Head of caudate nucleus (tissue), 42 donors: ENCODE data around the gene TPX2.

Experiments
- DNase-seq, 42 donors: peaks; one replicate each; pipeline versions ENCODE4 v3.0.0 to v3.0.0-alpha.2; 2020 to 2021; ENCODE audit warnings: mixed read lengths in 7 of 42
- intact Hi-C: fragments of 100-400 bp; cut with DNase I; formaldehyde crosslinking; loops from one replicate; pipeline ENCODE4 v1.15.0; 2022

Gene TPX2, protein sequence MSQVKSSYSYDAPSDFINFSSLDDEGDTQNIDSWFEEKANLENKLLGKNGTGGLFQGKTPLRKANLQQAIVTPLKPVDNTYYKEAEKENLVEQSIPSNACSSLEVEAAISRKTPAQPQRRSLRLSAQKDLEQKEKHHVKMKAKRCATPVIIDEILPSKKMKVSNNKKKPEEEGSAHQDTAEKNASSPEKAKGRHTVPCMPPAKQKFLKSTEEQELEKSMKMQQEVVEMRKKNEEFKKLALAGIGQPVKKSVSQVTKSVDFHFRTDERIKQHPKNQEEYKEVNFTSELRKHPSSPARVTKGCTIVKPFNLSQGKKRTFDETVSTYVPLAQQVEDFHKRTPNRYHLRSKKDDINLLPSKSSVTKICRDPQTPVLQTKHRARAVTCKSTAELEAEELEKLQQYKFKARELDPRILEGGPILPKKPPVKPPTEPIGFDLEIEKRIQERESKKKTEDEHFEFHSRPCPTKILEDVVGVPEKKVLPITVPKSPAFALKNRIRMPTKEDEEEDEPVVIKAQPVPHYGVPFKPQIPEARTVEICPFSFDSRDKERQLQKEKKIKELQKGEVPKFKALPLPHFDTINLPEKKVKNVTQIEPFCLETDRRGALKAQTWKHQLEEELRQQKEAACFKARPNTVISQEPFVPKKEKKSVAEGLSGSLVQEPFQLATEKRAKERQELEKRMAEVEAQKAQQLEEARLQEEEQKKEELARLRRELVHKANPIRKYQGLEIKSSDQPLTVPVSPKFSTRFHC

DNA sequence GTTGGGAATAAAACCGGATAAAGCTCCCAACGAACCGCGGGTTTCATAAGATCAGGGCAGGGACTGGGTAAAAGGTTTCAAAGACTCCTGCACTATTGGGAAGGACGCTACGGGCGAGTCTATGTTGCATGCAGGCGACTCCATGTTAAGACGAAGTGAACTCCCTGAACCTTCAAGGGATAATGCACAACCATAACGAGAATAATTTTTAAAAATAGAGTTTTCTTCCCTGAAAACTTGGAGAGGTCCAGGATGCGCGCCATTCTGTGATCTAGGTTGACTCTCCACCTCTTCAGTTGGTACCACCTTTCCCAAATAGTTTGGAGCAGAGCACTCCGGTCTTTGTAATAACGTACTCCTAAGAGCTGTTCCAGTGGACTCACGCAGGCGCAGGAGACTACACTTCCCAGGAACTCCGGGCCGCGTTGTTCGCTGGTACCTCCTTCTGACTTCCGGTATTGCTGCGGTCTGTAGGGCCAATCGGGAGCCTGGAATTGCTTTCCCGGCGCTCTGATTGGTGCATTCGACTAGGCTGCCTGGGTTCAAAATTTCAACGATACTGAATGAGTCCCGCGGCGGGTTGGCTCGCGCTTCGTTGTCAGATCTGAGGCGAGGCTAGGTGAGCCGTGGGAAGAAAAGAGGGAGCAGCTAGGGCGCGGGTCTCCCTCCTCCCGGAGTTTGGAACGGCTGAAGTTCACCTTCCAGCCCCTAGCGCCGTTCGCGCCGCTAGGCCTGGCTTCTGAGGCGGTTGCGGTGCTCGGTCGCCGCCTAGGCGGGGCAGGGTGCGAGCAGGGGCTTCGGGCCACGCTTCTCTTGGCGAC, at the start of gene TPX2:
TSS of gene TPX2 (plus strand) at position 562 of the 821 bp plus-strand sequence. CDS start 18,187 bp downstream, outside the sequence.
- intact Hi-C loops = no loop called here
- DNase-seq = peak; percentile 93 to 99 (median 97)

DNA sequence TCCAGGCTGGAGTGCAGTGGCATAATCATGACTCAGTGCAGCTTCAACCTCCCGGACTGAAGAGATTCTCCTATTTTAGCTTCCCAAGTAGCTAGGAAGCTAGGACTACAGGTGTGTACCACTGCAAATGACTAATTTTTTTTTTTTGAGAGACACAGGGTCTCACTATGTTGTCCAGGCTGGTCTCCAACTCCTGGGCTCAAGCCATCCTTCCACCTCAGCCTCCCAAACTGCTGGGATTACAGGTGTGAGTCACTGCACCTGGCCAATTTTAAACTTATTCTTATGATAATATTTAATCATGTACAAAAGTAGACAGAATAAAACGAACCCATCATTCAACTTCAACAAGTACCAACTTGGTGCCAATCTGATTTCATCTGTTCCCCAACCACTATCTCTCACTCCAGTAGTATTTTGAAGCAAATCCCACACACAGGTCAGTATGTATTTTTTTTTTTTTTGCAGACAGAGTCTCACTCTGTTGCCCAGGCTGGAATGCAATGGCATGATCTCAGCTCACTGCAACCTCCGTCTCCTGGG, 48.9 kb upstream of the TPX2 start:
- DNase-seq = no peak
- intact Hi-C loops = no loop called here

DNA sequence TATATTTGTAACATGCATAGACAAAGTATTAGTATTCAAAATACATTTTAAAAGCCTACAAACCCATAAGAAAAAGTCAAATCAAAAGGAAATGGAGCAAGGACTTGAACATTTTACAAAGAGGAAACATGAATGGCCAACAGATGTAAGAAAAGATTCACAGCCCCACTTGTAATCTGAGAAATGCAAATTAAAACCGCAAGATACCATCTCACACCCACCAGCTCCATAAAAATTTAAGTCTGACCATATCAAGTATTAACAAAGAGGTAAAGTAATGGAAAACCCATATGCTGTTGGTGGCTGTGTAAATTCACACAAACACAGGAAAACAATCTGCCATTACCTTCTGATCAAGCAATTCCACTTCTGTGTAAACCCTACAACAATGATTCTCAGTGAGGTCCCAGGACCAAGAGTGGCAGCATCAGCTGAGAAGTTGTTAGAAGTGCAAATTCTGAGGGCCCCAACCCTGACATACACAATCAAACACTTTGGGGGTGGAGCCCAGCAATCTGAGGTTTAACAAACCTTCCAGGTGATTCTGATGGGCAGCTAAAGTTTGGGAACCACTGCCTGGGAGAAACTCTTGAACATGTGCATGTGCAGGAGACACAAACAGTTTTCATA, 47.3 kb upstream of the TPX2 start:
- intact Hi-C loops = no loop called here
- DNase-seq = no peak

DNA sequence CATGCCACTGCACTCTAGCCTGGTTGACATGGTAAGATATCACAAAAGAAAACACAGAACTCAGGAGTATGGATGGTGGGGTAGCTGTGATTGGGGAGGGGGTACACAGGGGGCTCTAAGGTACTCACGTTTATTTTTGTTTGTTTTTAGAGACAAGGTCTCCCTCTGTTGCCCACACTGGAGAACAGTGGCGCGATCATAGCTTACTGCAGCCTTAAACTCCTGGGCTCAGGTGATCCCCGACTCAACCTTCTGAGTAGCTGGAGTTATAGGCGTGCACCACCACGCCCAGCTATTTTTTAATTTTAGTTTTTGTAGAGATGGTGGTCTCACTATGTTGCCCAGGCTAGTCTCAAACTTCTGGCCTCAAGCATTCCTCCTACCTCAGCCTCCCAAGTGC, 45.7 kb upstream of the TPX2 start:
- intact Hi-C loops = no loop called here
- no peak for DNase-seq

DNA sequence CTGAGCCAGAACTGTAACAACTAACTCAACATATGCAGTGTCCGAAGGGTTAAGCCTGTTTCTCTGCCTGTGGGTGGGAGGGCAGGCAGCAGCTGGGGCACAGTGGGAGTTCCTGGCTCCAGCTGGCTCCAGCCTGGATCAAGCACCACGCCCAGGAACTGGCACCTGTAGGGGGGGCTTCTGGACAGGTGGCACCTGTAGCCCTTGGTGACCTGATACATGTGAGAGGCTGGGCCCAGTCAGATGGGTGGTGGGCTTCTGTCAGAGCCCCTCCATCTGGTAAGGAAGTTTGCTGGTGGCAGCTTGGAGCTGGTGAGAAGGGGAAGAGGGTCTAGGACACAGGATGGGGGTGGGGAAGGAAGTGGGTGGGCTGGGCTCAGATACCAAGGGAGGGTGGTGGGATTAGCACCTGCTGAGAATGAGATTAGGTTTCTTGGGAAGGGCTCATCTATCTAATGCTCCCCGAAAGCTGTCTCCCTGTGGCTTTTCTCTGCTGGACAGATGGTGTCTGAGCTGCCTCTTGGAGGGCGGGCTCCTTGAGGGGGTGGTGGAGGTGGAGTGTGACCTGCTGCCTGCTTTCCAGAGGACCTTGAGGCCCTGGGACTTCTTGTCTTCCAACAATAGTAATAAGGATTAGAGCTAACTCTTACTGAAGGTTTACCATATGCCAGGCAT, 45.0 kb upstream of the TPX2 start:
- DNase-seq = no peak
- intact Hi-C loops = no loop called here

DNA sequence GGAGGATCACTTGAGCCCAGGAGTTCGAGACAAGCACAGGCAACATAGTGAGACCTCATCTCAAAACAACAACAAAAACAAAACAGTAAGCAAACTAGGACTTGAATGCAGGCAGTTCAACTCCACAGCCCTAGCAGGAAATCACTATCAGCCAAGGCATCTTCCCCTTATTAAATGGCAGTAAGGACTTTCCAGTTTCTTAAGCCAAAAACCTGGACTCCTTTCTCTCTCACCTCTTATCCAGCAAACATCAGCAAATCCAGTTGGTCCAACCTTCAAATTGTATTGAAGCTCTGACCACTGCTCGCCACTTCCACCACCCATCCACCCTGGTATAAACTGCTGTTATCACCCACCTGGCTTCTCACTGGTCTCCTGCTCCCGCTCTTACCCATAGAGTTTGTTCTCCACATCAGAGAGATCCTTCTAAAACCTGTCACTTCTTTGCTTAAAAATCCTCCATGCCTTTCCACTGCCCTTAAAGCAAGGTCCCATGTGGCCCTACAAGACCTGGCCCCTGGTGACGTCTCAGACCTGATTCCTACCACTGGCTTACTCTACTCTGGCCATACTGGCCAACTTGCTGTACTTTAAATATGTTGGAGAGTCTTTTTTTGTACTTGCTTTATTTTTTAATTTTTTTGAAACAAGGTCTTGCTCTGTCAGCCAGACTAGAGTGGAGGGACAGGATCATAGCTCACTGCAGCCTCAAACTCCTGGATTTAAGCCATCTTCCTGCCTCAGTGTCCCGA, 44.1 kb upstream of the TPX2 start:
- DNase-seq = no peak
- intact Hi-C loops = no loop called here

DNA sequence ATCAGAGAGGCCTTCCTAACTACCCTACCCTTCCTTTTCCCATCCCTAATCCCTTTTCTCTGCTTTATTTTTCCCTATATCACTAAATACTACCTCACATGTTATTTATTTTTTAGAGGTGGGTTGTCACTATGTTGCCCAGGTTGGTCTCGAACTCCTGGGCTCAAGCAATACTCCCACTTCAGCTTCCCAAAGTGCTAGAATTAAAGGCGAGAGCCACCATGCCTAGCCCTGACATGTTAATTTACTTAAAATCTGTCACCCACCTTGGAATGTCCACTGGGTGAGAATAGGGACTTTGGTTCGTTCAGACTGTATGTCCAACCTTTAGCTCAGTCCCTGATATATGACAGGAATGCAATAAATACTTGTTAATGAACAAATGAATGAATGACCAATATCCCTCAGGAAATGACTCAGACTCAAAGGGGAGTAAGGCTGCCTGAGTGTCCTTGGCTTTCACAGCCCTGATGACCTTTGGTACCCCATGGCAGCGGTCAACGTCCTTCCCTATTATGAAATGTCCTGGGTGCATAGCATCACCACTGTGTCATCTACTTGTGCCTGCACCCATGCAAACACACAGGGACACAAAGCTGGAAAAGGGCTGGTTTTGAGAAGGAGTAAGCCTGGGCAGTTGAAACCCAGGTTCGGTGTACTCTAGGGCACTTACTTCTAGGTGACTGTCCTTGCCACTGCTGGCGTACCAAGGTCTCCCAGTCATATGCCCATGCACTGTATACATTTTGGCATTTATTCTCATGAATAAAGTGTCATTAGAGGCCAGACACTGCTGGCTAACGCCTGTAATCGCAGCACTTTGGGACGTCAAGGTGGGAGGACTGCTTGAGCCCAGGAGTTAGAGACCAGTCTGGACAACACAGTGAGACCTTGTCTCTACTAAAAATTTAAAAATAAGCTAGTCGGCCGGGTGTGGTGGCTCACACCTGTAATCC, 43.0 kb upstream of the TPX2 start:
- intact Hi-C loops = no loop called here
- no peak for DNase-seq

DNA sequence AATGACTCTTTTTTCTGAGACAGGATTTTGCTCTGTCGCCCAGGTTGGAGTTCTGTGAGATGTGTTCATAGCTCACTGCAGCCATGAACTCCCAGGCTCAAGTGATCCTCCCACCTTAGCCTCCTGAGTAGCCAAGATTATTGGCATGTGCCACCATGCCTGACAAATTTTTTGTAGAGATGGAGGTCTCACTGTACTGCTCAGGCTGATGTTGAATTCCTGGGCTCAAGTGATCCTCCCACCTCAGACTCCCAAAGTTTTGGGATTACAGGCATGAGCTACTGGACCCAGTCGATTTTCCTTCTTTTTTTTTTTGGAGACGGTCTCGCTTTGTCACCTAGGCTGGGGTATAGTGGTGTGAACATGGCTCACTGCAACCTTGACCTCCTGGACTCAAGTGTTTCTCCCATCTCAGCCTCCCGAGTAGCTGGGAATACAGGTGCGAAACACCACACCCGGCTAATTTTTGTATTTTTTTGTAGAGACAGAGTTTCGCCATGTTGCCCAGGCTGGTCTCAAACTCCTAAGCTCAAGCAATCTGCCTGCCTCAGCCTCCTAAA, 40.8 kb upstream of the TPX2 start:
- no peak for DNase-seq
- intact Hi-C loops = no loop called here

DNA sequence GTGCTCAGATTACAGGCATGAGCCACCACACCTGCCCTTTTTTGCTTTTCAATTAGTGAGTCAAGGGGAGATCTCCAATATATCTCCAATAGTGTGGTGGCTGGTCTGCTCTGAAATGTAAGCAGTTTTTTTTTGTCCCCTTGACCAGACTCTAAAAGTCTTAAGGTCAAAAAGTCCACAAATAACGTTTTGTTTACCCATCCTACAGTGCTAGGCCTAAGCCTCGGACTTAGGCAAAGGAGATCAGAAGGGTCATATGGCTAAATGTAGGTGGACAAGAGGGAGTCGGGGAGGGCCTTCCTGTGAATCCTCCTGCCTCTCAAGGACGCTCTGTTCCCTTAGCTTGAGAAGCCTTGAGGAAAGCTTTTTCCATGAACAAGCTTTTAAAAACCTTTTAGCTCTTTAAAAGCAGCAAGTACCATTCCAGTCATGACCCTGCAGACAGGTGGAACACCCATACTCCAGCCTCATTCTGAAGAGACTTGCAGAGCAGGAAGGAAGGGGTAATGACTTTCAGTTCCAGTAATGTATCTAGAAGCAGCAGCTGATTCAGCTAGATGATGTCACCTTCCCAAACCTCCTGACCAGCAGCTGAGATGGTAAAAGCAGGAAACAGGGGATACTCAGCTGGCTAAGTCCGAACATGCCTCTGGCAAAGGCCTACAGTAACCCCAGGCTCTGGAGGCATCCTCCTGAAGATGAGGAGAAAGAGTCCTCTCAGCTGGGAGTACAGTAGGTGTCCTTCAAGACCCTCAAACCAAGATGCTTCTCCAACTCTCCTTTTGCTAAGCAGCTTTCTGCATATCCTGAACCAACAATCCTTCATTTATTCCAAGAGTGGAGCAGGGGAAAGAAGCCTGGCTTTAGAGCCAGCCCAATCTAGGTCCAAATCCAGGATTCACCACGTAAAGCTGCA, 40.0 kb upstream of the TPX2 start:
- intact Hi-C loops = no loop called here
- peak in 27 of 42 donors; percentile 12 to 83 (median 59) for DNase-seq

DNA sequence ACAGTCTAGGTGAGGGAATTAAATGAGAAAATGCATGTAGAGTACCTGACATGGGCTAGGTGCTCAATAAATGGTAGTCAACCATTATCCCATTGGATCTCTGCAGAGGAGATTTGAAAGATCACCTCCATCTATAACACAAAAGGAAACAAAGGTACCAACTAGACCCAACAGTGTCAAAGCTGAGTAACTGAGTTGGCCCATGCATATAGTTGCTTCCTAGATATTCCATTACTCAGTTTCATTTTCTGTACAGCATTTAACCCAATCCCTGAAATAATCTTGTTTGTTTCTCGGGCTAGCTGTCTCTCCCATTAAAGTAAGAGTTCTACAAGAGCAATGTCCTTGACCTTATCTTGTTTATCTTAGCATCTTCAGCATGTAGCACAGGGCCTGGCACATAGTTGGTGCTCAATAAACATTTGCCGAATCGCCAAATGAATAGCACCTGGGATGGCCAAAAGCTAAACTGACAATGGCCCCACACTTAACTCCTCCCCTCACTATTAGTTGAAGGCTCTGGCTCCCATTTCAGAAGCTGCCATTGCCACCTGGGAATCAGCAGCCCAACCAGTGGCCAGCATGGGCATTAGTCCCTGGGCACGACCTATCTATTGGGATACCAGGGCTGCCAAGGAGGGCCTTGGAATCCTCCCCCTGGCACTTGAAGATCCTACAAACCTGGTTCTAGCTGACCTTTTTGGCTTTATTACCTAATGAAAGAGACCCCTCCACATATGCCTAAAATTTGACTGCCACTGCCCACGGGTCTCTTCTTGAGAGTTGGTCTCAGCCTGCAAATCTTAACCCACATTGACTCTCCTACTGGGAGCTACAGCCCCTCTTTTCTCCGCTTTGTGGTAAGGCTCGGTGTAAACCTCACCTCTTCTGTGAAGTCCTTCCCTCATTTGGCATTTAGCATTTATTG, 39.0 kb upstream of the TPX2 start:
- intact Hi-C loops = no loop called here
- no peak for DNase-seq

DNA sequence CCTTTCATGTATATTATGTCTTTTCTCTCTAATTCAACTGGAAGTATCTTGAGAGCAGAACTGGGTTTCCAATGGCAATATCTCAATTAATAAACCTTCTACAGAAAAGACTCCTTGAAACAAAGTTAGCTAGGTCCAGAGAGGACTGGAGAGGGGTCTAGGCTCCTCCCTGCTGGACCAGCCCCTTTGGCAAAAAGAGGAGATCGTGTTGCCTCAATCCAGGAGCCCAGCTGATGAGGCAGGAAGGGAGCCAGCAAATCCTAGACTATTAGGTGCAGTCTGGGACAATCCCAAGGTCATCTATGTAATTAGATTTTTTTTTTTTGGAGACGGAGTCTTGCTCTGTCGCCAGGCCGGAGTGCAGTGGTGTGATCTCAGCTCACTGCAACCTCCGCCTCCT, 38.3 kb upstream of the TPX2 start:
- intact Hi-C loops = no loop called here
- DNase-seq = no peak

DNA sequence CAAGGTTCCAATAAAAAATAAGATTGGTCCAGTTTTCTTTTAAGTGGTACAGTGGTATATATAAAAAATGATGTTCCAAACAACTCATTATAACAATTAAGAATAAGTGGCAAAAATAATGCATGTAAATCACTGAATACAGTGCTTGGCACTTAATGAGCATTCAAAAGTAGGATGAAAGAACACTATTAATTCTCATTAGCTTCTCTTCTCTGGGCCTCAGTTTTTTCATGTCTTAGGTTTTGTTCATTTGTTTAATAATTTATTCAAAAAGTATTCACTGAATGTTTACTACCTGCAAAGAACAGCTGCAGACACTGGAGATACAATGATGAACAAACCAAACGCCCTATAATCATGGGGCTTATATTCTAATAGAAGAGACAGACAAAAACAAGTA, 37.5 kb upstream of the TPX2 start:
- intact Hi-C loops = no loop called here
- DNase-seq = no peak

DNA sequence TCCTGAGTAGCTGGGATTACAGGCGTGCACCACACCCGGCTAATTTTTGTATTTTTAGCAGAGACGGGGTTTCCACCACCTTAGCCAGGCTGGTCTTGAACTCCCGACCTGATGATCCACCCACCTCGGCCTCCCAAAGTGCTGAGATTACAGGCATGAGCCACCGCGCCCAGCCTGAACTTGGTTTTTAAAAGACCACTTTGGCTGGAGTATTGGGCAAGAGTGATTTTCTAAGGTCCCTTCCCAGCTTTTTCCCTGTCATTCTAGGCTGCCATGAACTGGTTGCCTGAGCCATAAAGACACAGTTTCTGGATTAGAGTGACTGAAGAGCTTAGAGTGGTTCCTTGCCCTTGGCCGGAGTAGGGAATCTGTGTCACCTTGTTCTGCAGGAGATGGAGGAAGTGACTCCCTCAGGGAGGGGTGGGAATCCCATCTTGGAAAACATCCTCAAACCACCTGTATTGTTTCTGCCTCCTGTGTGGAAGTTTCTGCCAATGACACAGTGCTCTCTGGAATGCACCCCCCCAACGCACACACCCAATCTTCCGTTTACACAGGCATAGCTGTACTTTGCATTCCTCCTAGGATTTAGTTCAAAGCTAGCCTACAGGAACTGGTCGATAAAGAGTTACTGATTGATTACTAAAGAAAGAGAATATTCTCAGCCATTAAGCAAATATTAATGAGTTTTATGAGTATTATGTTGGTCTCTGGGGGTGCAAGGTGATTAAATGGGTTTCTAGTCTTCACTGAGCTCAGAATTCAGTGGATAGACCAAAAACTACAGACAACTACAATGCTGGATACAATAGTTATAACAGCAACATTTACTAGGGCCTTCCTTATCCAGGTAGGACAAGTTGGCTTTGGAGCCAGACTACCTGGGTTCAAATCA, 34.6 kb upstream of the TPX2 start:
- intact Hi-C loops = no loop called here
- DNase-seq = no peak
